Nephron (organoid): ENCODE measurements around the gene PFKP.
A peak's percentile ranks its signal among the peaks of the same experiment; 100 is the strongest.

ENCODE experiments used
- H3K27ac Mint-ChIP-seq, 3 experiments: 2 replicates each; pipeline ENCODE4 v1.8.0; 2020; ENCODE audit warnings: mixed read lengths in 3 of 3, mild to moderate bottlenecking in 2 of 3, moderate library complexity in 1 of 3
- H3K27me3 Mint-ChIP-seq: 2 replicates; pipeline ENCODE4 v1.8.0; 2021; ENCODE audit warnings: low read depth, mild to moderate bottlenecking, moderate library complexity, mixed read lengths
- H3K36me3 Mint-ChIP-seq: 2 replicates; pipeline ENCODE4 v1.8.0; 2020; ENCODE audit warnings: low read depth, mixed read lengths
- H3K4me1 Mint-ChIP-seq: 2 replicates; pipeline ENCODE4 v1.8.0; 2020; ENCODE audit warnings: mixed read lengths
- H3K4me3 Mint-ChIP-seq, 3 experiments: 2 replicates each; pipeline ENCODE4 v1.8.0; 2020; ENCODE audit warnings: mild to moderate bottlenecking in 3 of 3, mixed read lengths in 3 of 3, moderate library complexity in 2 of 3
- H3K9me3 Mint-ChIP-seq: 2 replicates; pipeline ENCODE4 v1.8.0; 2020; ENCODE audit warnings: mixed read lengths
- TF ChIP-seq, protein P1 (sequence below), 3 experiments: fragments of 200-600 bp; sonication (generic); IDR thresholded peaks; one replicate each; pipeline ENCODE4 v1.5.0; 2021; ENCODE audit warnings: antibody characterized with exemption in 3 of 3; ENCODE audit not compliant: unreplicated experiment in 3 of 3

Gene PFKP

GRCh38 chr10:3048119-3049019 is 19.0 kb upstream of the PFKP start:
- peaks cover 38% of the 10 kb centered on the region for H3K4me1 Mint-ChIP-seq

DNA sequence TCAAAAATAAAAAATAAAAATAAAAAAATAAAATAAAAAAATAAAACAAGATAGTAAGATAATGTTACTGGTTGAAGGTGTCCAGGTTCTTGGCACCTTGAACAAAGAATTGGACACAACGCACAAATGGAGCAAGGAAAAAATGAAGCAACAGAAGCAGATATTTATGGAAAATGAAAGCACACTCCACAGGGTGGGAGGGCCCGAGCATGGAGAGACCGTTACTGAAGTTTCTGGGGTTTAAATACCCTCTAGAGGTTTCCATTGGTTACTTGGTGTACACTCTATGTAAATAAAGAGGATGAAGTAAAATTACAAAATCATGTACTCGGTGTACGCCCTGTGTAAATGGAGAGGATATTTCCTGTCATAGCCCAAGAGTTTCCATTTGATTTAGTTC is 15.7 kb upstream of the PFKP start:
- H3K4me1 Mint-ChIP-seq, result peaks cover 44% of the 10 kb centered on the region
- no peak overlapping the region for H3K4me3 Mint-ChIP-seq
- H3K9me3 Mint-ChIP-seq, result no peaks in the 10 kb centered on the region
- no peaks in the 10 kb centered on the region for H3K36me3 Mint-ChIP-seq
- TF ChIP-seq, protein P1, sequence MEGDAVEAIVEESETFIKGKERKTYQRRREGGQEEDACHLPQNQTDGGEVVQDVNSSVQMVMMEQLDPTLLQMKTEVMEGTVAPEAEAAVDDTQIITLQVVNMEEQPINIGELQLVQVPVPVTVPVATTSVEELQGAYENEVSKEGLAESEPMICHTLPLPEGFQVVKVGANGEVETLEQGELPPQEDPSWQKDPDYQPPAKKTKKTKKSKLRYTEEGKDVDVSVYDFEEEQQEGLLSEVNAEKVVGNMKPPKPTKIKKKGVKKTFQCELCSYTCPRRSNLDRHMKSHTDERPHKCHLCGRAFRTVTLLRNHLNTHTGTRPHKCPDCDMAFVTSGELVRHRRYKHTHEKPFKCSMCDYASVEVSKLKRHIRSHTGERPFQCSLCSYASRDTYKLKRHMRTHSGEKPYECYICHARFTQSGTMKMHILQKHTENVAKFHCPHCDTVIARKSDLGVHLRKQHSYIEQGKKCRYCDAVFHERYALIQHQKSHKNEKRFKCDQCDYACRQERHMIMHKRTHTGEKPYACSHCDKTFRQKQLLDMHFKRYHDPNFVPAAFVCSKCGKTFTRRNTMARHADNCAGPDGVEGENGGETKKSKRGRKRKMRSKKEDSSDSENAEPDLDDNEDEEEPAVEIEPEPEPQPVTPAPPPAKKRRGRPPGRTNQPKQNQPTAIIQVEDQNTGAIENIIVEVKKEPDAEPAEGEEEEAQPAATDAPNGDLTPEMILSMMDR (IDR thresholded peaks at IDR 0.05; ENCODE audit: unreplicated experiment in 3 of 3), result no peak
- no peaks in the 10 kb centered on the region for H3K27me3 Mint-ChIP-seq
- H3K27ac Mint-ChIP-seq, result peak overlapping the region in 1 of 3 experiments; percentile 29

More at GRCh38 chr10:3048119-3049019, 19.0 kb upstream of the PFKP start:
- no peaks in the 10 kb centered on the region for H3K27me3 Mint-ChIP-seq
- peak overlapping the region in 1 of 3 experiments; percentile 54 for H3K27ac Mint-ChIP-seq
- no peaks in the 10 kb centered on the region for H3K9me3 Mint-ChIP-seq
- TF ChIP-seq, protein P1 (IDR thresholded peaks at IDR 0.05; ENCODE audit: unreplicated experiment in 3 of 3), result no peak
- H3K4me3 Mint-ChIP-seq, result no peak overlapping the region
- no peaks in the 10 kb centered on the region for H3K36me3 Mint-ChIP-seq

DNA sequence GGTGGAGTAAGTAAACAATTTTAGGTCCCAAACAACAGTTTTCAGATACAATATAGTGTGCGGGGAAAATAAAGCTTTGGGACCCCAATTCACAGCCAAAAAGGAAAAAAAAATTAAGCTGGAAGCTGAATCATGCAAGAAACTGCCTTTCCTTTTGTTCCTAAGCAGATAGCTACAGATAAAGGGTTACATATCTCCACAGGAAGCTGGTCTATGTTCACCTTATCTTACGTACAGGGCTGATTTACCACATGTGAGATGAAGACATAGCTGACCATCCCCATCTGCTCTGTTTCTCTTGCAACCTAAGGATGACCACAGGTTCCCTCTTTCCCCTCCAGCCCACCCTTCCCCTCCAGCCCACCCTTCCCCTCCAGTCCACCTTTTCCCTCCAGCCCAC is 14.2 kb upstream of the PFKP start:
- Mint-ChIP-seq H3K9me3 (no peaks in the 10 kb centered on the region), H3K4me3 (no peak overlapping the region), H3K27ac (no peak overlapping the region), H3K27me3 (no peaks in the 10 kb centered on the region), H3K36me3 (no peaks in the 10 kb centered on the region), H3K4me1 (peaks cover 31% of the 10 kb centered on the region)
- TF ChIP-seq, protein P1 (IDR thresholded peaks at IDR 0.05; ENCODE audit: unreplicated experiment in 3 of 3), result no peak

GRCh38 chr10:3054183-3054850 is 13.0 kb upstream of the PFKP start:
- Mint-ChIP-seq H3K36me3 (no peaks in the 10 kb centered on the region), H3K27ac (peak overlapping the region; percentile 80 to 95 (median 92)), H3K4me3 (no peak overlapping the region), H3K9me3 (no peaks in the 10 kb centered on the region), H3K4me1 (peaks cover 24% of the 10 kb centered on the region), H3K27me3 (no peaks in the 10 kb centered on the region)
- TF ChIP-seq, protein P1 (IDR thresholded peaks at IDR 0.05; ENCODE audit: unreplicated experiment in 3 of 3), result no peak

DNA sequence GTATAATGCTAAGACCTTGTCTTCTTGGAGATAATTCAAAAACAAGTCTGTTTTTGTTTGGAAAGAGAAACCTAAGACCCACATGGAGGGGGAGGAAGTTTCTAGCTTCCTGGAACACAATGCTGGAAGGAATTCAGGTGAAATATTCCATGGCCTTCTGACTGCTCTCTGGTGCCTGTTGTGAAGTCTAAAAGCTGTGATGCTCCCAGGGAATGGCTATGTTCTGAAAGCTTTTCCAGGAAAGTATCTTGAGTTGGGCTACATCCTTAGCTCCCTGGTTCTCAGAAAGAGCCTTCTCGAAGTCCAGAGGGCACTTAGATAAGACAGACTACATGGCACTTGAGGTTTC is 12.5 kb upstream of the PFKP start:
- H3K36me3 Mint-ChIP-seq, result no peaks in the 10 kb centered on the region
- no peak overlapping the region for H3K4me3 Mint-ChIP-seq
- H3K4me1 Mint-ChIP-seq, result peaks cover 24% of the 10 kb centered on the region
- no peaks in the 10 kb centered on the region for H3K9me3 Mint-ChIP-seq
- TF ChIP-seq, protein P1 (IDR thresholded peaks at IDR 0.05; ENCODE audit: unreplicated experiment in 3 of 3), result no peak
- no peaks in the 10 kb centered on the region for H3K27me3 Mint-ChIP-seq
- peak overlapping the region; percentile 80 to 95 (median 92) for H3K27ac Mint-ChIP-seq
